ENCODE measurements around the gene ZNF446. TPM values are rescaled to one million over a fixed set of nuclear protein-coding genes. Genes with fewer than 3 reads are reported as not detected.

Gene ZNF446
- total and polyA plus RNA-seq, 8 donors: 4.6 to 26.1 (median 8.1) TPM

- TF ChIP-seq EP300 (IDR thresholded peaks at IDR 0.05): no peak
- no peak for TF ChIP-seq POLR2A (IDR thresholded peaks at IDR 0.05)
- no peak for TF ChIP-seq POLR2AphosphoS5 (IDR thresholded peaks at IDR 0.05)
- TF ChIP-seq, protein P1, sequence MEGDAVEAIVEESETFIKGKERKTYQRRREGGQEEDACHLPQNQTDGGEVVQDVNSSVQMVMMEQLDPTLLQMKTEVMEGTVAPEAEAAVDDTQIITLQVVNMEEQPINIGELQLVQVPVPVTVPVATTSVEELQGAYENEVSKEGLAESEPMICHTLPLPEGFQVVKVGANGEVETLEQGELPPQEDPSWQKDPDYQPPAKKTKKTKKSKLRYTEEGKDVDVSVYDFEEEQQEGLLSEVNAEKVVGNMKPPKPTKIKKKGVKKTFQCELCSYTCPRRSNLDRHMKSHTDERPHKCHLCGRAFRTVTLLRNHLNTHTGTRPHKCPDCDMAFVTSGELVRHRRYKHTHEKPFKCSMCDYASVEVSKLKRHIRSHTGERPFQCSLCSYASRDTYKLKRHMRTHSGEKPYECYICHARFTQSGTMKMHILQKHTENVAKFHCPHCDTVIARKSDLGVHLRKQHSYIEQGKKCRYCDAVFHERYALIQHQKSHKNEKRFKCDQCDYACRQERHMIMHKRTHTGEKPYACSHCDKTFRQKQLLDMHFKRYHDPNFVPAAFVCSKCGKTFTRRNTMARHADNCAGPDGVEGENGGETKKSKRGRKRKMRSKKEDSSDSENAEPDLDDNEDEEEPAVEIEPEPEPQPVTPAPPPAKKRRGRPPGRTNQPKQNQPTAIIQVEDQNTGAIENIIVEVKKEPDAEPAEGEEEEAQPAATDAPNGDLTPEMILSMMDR (IDR thresholded peaks at IDR 0.05): no peak
- Histone ChIP-seq H3K4me1 (peaks cover 18 to 31% (median 23%) of the 10 kb centered on the region in 4 donors), H3K36me3 (peaks cover 9 to 57% (median 47%) of the 10 kb centered on the region in 4 donors), H3K9me3 (no peaks in the 10 kb centered on the region), H3K4me3 (no peak overlapping the region), H3K27ac (peak overlapping the region in 2 of 5 donors; percentile 87 to 93), H3K27me3 (no peaks in the 10 kb centered on the region)
- intact Hi-C loops (cut with DNase I; ENCODE audit: low total_unique reads): no loop called here
- WGBS, 5 donors: 92 to 100% (median 100%) methylated on average over 1 of the region's 1 CpG
- DNase-seq: no peak
Observed at GRCh38 chr19:58477871-58478270, 1.7 kb downstream of the ZNF446 start.

DNA sequence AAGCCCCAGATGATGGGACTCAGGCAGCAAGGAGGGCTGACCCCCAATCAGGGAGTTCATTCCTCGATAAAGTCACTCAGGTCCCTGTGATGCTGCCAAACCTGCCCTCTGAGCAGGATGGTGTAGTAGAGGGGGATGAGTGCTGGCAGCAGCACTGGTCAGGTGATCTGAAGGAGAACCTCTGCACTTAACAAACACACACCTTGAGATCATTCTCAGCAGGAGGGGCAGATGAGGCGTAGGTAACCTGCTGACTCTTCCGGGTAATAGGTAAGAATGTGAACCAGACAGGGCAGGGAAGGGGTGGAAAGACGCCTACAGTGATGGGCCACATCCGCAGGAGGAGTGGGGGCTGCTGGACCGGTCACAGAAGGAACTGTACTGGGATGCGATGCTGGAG lies 3.2 kb downstream of the ZNF446 start:
- Histone ChIP-seq H3K9me3 (no peaks in the 10 kb centered on the region), H3K4me1 (peaks cover 18 to 30% (median 25%) of the 10 kb centered on the region in 4 donors), H3K36me3 (peaks cover 7 to 47% (median 40%) of the 10 kb centered on the region in 4 donors), H3K27ac (no peak overlapping the region), H3K27me3 (no peaks in the 10 kb centered on the region), H3K4me3 (no peak overlapping the region)
- TF ChIP-seq POLR2AphosphoS5 (IDR thresholded peaks at IDR 0.05): no peak
- no peak for TF ChIP-seq EP300 (IDR thresholded peaks at IDR 0.05)
- TF ChIP-seq, protein P1 (IDR thresholded peaks at IDR 0.05): no peak
- TF ChIP-seq POLR2A (IDR thresholded peaks at IDR 0.05): no peak
- intact Hi-C loops (cut with DNase I; ENCODE audit: low total_unique reads): no loop called here
- 84 to 88% (median 87%) methylated on average over 7 of the region's 7 CpGs for WGBS, 5 donors
- no peak for DNase-seq

GRCh38 chr19:58479736-58480480 lies 3.8 kb downstream of the ZNF446 start:
- DNase-seq: no peak
- H3K27ac ChIP-seq: no peak overlapping the region
- peaks cover 15 to 24% (median 22%) of the 10 kb centered on the region in 4 donors for H3K4me1 ChIP-seq
- WGBS, 5 donors: 85 to 95% (median 90%) methylated on average over 18 to 28 of the region's 28 CpGs
- no peaks in the 10 kb centered on the region for H3K9me3 ChIP-seq
- intact Hi-C loops (cut with DNase I; ENCODE audit: low total_unique reads): no loop called here
- TF ChIP-seq POLR2AphosphoS5 (IDR thresholded peaks at IDR 0.05): no peak
- no peak for TF ChIP-seq EP300 (IDR thresholded peaks at IDR 0.05)
- TF ChIP-seq POLR2A (IDR thresholded peaks at IDR 0.05): no peak
- TF ChIP-seq, protein P1 (IDR thresholded peaks at IDR 0.05): no peak
- no peak overlapping the region for H3K4me3 ChIP-seq
- H3K27me3 ChIP-seq: no peaks in the 10 kb centered on the region
- peaks cover 7 to 47% (median 40%) of the 10 kb centered on the region in 4 donors for H3K36me3 ChIP-seq

- H3K4me3 ChIP-seq: no peak overlapping the region
- no peaks in the 10 kb centered on the region for H3K9me3 ChIP-seq
- TF ChIP-seq POLR2A (IDR thresholded peaks at IDR 0.05) (no peak), EP300 (IDR thresholded peaks at IDR 0.05) (no peak), POLR2AphosphoS5 (IDR thresholded peaks at IDR 0.05) (no peak)
- TF ChIP-seq, protein P1 (IDR thresholded peaks at IDR 0.05): no peak
- H3K4me1 ChIP-seq: peaks cover 10 to 19% (median 16%) of the 10 kb centered on the region in 4 donors
- WGBS, 5 donors: 91 to 97% (median 94%) methylated on average over 13 to 20 of the region's 20 CpGs
- no peaks in the 10 kb centered on the region for H3K27me3 ChIP-seq
- peaks cover 7 to 47% (median 40%) of the 10 kb centered on the region in 4 donors for H3K36me3 ChIP-seq
- no peak overlapping the region for H3K27ac ChIP-seq
- no peak for DNase-seq
- intact Hi-C loops (cut with DNase I; ENCODE audit: low total_unique reads): no loop called here
Observed at GRCh38 chr19:58480481-58480830, 4.3 kb downstream of the ZNF446 start.
